Limb (tissue), 2 donors: ENCODE results near the gene AHCYL2.
"Not testable (repeated sequence)": the region's sequence is repeated elsewhere in the genome, so short reads cannot be mapped to it uniquely, and the experiment has no call there.

ENCODE experiments used
- DNase-seq, 2 donors: peaks; one replicate each; pipeline ENCODE4 v3.0.0-alpha.2; 2016; ENCODE audit errors: extremely low spot score in 2 of 2

AHCYL2 gene

GRCh38 chr7:129240119-129240820, 15.4 kb downstream of the AHCYL2 start:
- no peak for DNase-seq

GRCh38 chr7:129244220-129244619, 19.4 kb downstream of the AHCYL2 start:
- no peak for DNase-seq

- DNase-seq, result no peak
Measured at GRCh38 chr7:129245533-129245932, 20.7 kb downstream of the AHCYL2 start.

GRCh38 chr7:129247087-129247486, 22.3 kb downstream of the AHCYL2 start:
- DNase-seq, result no peak

- no peak for DNase-seq
Measured at GRCh38 chr7:129252128-129252527, 27.3 kb downstream of the AHCYL2 start.

- DNase-seq, result not testable (repeated sequence)
Measured at GRCh38 chr7:129252603-129253002, 27.8 kb downstream of the AHCYL2 start.

GRCh38 chr7:129255800-129256199, 31.0 kb downstream of the AHCYL2 start:
- DNase-seq, result no peak

GRCh38 chr7:129256221-129256620, 31.4 kb downstream of the AHCYL2 start:
- no peak for DNase-seq

GRCh38 chr7:129257168-129257567, 32.3 kb downstream of the AHCYL2 start:
- DNase-seq, result no peak

GRCh38 chr7:129258649-129259389, 34.0 kb downstream of the AHCYL2 start:
- DNase-seq, result no peak

- no peak for DNase-seq
Measured at GRCh38 chr7:129262324-129262723, 37.5 kb downstream of the AHCYL2 start.

- no peak for DNase-seq
Measured at GRCh38 chr7:129263168-129263567, 38.3 kb downstream of the AHCYL2 start.

- DNase-seq, result no peak
Measured at GRCh38 chr7:129264534-129264933, 39.7 kb downstream of the AHCYL2 start.

GRCh38 chr7:129265328-129265727, 40.5 kb downstream of the AHCYL2 start:
- DNase-seq, result no peak

GRCh38 chr7:129266181-129266580, 41.4 kb downstream of the AHCYL2 start:
- no peak for DNase-seq

GRCh38 chr7:129270077-129270476, 45.2 kb downstream of the AHCYL2 start:
- DNase-seq, result no peak

GRCh38 chr7:129271500-129272355, 46.9 kb downstream of the AHCYL2 start:
- no peak for DNase-seq

GRCh38 chr7:129273936-129274335, 49.1 kb downstream of the AHCYL2 start:
- DNase-seq, result no peak

- no peak for DNase-seq
Measured at GRCh38 chr7:129277629-129278028, 52.8 kb downstream of the AHCYL2 start.

- no peak for DNase-seq
Measured at GRCh38 chr7:129278688-129279087, 53.9 kb downstream of the AHCYL2 start.

GRCh38 chr7:129279757-129280156, 54.9 kb downstream of the AHCYL2 start:
- no peak for DNase-seq

- no peak for DNase-seq
Measured at GRCh38 chr7:129281163-129281562, 56.3 kb downstream of the AHCYL2 start.
